Panc1 (cell line): ENCODE measurements around the gene ANO1. TPM values are rescaled to one million over a fixed set of nuclear protein-coding genes. Genes with fewer than 3 reads are reported as not detected.

Experiments
- ATAC-seq: fragments of 200-7000 bp; cut with Tn5 transposase; 2 replicates; pipeline ENCODE4 v1.9.1; 2020; ENCODE audit warnings: mild to moderate bottlenecking, moderate library complexity
- BruUV-seq: library from RNA; stranded (reverse); fragments of 400-500 nt; replicated peaks from 2 replicates; lab custom pipeline; 2021; lab: Mats Ljungman, UMichigan
- CTCF ChIA-PET: fragments of 300-600 bp; sonication (Branson Sonifier 250); formaldehyde crosslinking; loops from one replicate; lab custom pipeline; 2022; ENCODE audit warnings: antibody characterized with exemption; lab: Charles Lee
- POLR2A ChIA-PET: fragments of 300-600 bp; sonication (Branson Sonifier 250); formaldehyde crosslinking; loops from one replicate; lab custom pipeline; 2022; ENCODE audit warnings: antibody characterized with exemption; lab: Charles Lee
- DNase-seq: peaks from one replicate; pipeline ENCODE4 v3.0.0-alpha.2; 2010; ENCODE audit warnings: low read depth, low spot score
- H3K27ac ChIP-seq: 2 replicates; pipeline ENCODE4 v1.5.1; 2011; ENCODE audit warnings: mild to moderate bottlenecking, low read length, inconsistent platforms
- H3K27me3 ChIP-seq: fragments of 200-500 bp; sonication (Bioruptor generic); 2 replicates; pipeline ENCODE4 v1.6.0; 2014; ENCODE audit warnings: low read length, inconsistent platforms; ENCODE audit not compliant: control insufficient read depth, insufficient read depth
- H3K36me3 ChIP-seq: fragments of 200-500 bp; sonication (Bioruptor generic); 2 replicates; pipeline ENCODE4 v1.5.1; 2014; ENCODE audit warnings: inconsistent platforms, mild to moderate bottlenecking, low read length, moderate library complexity; ENCODE audit not compliant: control insufficient read depth, insufficient read depth
- H3K4me1 ChIP-seq: 2 replicates; pipeline ENCODE4 v1.5.1; 2011; ENCODE audit warnings: inconsistent platforms, mild to moderate bottlenecking, low read length, moderate library complexity; ENCODE audit not compliant: control insufficient read depth, insufficient read depth
- H3K4me3 ChIP-seq, 2 experiments: 2 replicates each; pipeline ENCODE4 v1.5.1; 2011 to 2012; ENCODE audit warnings: low read depth in 2 of 2, low read length in 2 of 2, mild to moderate bottlenecking in 2 of 2, inconsistent platforms in 1 of 2, moderate library complexity in 1 of 2
- H3K9me3 ChIP-seq: fragments of 200-500 bp; sonication (Bioruptor generic); 2 replicates; pipeline ENCODE4 v1.5.1; 2014; ENCODE audit warnings: low read depth, mild to moderate bottlenecking, inconsistent platforms, low read length, moderate library complexity; ENCODE audit not compliant: control insufficient read depth, insufficient read depth
- POLR2AphosphoS5 ChIP-seq: IDR thresholded peaks from 2 replicates; pipeline ENCODE4 v1.6.1; 2012; ENCODE audit warnings: mild to moderate bottlenecking, low read depth, low read length, moderate library complexity
- SIN3A ChIP-seq: IDR thresholded peaks from 2 replicates; pipeline ENCODE4 v1.6.1; 2012; ENCODE audit warnings: low read depth, mild to moderate bottlenecking, low read length, moderate library complexity, borderline replicate concordance; ENCODE audit not compliant: insufficient read depth
- TCF7L2 ChIP-seq: IDR thresholded peaks from 2 replicates; pipeline ENCODE4 v1.6.1; 2011; ENCODE audit warnings: mild to moderate bottlenecking, low read depth, low read length, inconsistent platforms
- in situ Hi-C: cut with HindIII; loops from 2 replicates; pipeline ENCODE4 v1.10.0; 2016; ENCODE audit warnings: low sequenced_read_pairs, low pct_unique_long_range_greater_than_20kb
- intact Hi-C: fragments of 100-400 bp; cut with micrococcal nuclease; formaldehyde crosslinking; loops from one replicate; pipeline ENCODE4 v1.10.0; 2022; ENCODE audit not compliant: unreplicated experiment
- total RNA-seq: library from RNA; stranded (reverse); gene quantifications from one replicate; pipeline ENCODE4 v1.2.1, GENCODE V29; 2021; ENCODE audit not compliant: unreplicated experiment
- TF ChIP-seq, protein P1 (sequence below): fragments of 450-650 bp; IDR thresholded peaks from 2 replicates; pipeline ENCODE4 v1.5.1; 2017; ENCODE audit warnings: mild to moderate bottlenecking
- TF ChIP-seq, protein P2 (sequence below), 2 experiments: IDR thresholded peaks; 2 replicates each; pipeline ENCODE4 v1.6.1; 2011 to 2012; ENCODE audit warnings: low read depth in 2 of 2, control low read depth in 1 of 2, low read length in 1 of 2, mild to moderate bottlenecking in 1 of 2, moderate library complexity in 1 of 2; ENCODE audit not compliant: insufficient read depth in 1 of 2

The ANO1 gene
- total RNA-seq, 1 experiment from 2014 or later: 2.3 TPM

GRCh38 chr11:70134490-70134889 is 56.4 kb downstream of the ANO1 start:
- Histone ChIP-seq H3K9me3 (no peaks in the 10 kb centered on the region), H3K27ac (no peak overlapping the region), H3K36me3 (no peaks in the 10 kb centered on the region), H3K4me3 (no peak overlapping the region), H3K27me3 (no peaks in the 10 kb centered on the region), H3K4me1 (no peaks in the 10 kb centered on the region)
- no peak for ATAC-seq
- no peak for TF ChIP-seq SIN3A
- TF ChIP-seq TCF7L2: no peak
- TF ChIP-seq, protein P1, sequence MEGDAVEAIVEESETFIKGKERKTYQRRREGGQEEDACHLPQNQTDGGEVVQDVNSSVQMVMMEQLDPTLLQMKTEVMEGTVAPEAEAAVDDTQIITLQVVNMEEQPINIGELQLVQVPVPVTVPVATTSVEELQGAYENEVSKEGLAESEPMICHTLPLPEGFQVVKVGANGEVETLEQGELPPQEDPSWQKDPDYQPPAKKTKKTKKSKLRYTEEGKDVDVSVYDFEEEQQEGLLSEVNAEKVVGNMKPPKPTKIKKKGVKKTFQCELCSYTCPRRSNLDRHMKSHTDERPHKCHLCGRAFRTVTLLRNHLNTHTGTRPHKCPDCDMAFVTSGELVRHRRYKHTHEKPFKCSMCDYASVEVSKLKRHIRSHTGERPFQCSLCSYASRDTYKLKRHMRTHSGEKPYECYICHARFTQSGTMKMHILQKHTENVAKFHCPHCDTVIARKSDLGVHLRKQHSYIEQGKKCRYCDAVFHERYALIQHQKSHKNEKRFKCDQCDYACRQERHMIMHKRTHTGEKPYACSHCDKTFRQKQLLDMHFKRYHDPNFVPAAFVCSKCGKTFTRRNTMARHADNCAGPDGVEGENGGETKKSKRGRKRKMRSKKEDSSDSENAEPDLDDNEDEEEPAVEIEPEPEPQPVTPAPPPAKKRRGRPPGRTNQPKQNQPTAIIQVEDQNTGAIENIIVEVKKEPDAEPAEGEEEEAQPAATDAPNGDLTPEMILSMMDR: no peak
- TF ChIP-seq POLR2AphosphoS5: no peak
- TF ChIP-seq, protein P2, sequence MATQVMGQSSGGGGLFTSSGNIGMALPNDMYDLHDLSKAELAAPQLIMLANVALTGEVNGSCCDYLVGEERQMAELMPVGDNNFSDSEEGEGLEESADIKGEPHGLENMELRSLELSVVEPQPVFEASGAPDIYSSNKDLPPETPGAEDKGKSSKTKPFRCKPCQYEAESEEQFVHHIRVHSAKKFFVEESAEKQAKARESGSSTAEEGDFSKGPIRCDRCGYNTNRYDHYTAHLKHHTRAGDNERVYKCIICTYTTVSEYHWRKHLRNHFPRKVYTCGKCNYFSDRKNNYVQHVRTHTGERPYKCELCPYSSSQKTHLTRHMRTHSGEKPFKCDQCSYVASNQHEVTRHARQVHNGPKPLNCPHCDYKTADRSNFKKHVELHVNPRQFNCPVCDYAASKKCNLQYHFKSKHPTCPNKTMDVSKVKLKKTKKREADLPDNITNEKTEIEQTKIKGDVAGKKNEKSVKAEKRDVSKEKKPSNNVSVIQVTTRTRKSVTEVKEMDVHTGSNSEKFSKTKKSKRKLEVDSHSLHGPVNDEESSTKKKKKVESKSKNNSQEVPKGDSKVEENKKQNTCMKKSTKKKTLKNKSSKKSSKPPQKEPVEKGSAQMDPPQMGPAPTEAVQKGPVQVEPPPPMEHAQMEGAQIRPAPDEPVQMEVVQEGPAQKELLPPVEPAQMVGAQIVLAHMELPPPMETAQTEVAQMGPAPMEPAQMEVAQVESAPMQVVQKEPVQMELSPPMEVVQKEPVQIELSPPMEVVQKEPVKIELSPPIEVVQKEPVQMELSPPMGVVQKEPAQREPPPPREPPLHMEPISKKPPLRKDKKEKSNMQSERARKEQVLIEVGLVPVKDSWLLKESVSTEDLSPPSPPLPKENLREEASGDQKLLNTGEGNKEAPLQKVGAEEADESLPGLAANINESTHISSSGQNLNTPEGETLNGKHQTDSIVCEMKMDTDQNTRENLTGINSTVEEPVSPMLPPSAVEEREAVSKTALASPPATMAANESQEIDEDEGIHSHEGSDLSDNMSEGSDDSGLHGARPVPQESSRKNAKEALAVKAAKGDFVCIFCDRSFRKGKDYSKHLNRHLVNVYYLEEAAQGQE (IDR thresholded peaks at IDR 0.05; ENCODE audit: insufficient read depth in 1 of 2, low read depth in 2 of 2, low read length in 1 of 2): no peak
- in situ Hi-C loops: no loop called here
- ChIA-PET POLR2A (no interaction called here), CTCF (no interaction called here)
- intact Hi-C loops: no loop called here
- no peak for DNase-seq
- no TSS peak for BruUV-seq

- TF ChIP-seq POLR2AphosphoS5: no peak
- no peak for TF ChIP-seq TCF7L2
- TF ChIP-seq, protein P1: no peak
- TF ChIP-seq, protein P2 (IDR thresholded peaks at IDR 0.05; ENCODE audit: insufficient read depth in 1 of 2, low read depth in 2 of 2, low read length in 1 of 2): no peak
- no peak for TF ChIP-seq SIN3A
- ChIA-PET CTCF (no interaction called here), POLR2A (no interaction called here)
- ATAC-seq (no peak), DNase-seq (no peak)
- Histone ChIP-seq H3K4me1 (no peaks in the 10 kb centered on the region), H3K9me3 (no peaks in the 10 kb centered on the region), H3K4me3 (no peak overlapping the region), H3K36me3 (no peaks in the 10 kb centered on the region), H3K27me3 (no peaks in the 10 kb centered on the region), H3K27ac (no peak overlapping the region)
- intact Hi-C loops: no loop called here
- BruUV-seq: no TSS peak
- in situ Hi-C loops: no loop called here
Observed at GRCh38 chr11:70135142-70135541, 57.0 kb downstream of the ANO1 start.
